ENCODE results near the gene TFDP2.
"Not testable (repeated sequence)": the region's sequence is repeated elsewhere in the genome, so short reads cannot be mapped to it uniquely, and the experiment has no call there.

Gene TFDP2

GRCh38 chr3:142021127-142021526, 128.2 kb downstream of the TFDP2 start:
- H3K4me1 ChIP-seq (ENCODE audit: control insufficient read depth, insufficient read depth, low read length): 0 out of 2 replicates have a peak, but pooled peaks cover 11% of the 10 kb centered on the region
- H3K36me3 ChIP-seq (ENCODE audit: control insufficient read depth, insufficient read depth, low read length): peaks cover 23% of the 10 kb centered on the region
- no peaks in the 10 kb centered on the region for H3K27me3 ChIP-seq (ENCODE audit: control insufficient read depth, insufficient read depth, low read length)
- no peak overlapping the region for H3K9ac ChIP-seq (ENCODE audit: low read depth, low read length)
- H3K4me3 ChIP-seq (ENCODE audit: low read depth, low read length): no peak overlapping the region
- no peak overlapping the region for H3K27ac ChIP-seq (ENCODE audit: low read depth, low read length)
- H3K9me3 ChIP-seq (ENCODE audit: control insufficient read depth, insufficient read depth, low read length): no peaks in the 10 kb centered on the region

DNA sequence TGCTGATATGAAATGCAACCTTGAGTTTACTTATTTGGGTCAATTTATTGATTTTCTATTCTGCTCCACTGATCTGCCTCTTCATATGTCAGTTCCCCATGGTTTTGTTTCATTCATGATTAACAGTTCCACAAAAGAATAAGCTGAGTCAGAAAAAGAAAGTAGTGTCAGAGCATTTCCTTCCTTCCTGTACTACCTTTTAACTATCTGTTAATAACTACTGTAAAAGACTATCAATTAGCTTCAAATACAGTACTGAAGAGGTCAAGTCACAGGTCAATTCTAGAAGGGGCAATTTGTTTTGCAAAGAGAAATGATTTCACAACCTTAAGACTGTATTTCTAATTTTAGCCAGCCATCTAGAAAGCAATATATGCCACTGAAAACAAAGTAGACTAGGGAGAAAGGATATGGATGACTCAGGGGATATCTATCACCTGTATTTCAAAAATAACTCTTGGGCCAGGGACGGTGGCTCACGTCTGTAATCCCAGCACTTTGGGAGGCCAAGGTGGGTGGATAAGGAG, 129.5 kb downstream of the TFDP2 start:
- Histone ChIP-seq H3K9me3 (ENCODE audit: control insufficient read depth, insufficient read depth, low read length) (no peaks in the 10 kb centered on the region), H3K4me1 (ENCODE audit: control insufficient read depth, insufficient read depth, low read length) (0 out of 2 replicates have a peak, but pooled peaks cover 5% of the 10 kb centered on the region), H3K36me3 (ENCODE audit: control insufficient read depth, insufficient read depth, low read length) (peaks cover 23% of the 10 kb centered on the region), H3K9ac (ENCODE audit: low read depth, low read length) (no peak overlapping the region), H3K27me3 (ENCODE audit: control insufficient read depth, insufficient read depth, low read length) (no peaks in the 10 kb centered on the region), H3K4me3 (ENCODE audit: low read depth, low read length) (no peak overlapping the region), H3K27ac (ENCODE audit: low read depth, low read length) (no peak overlapping the region)

DNA sequence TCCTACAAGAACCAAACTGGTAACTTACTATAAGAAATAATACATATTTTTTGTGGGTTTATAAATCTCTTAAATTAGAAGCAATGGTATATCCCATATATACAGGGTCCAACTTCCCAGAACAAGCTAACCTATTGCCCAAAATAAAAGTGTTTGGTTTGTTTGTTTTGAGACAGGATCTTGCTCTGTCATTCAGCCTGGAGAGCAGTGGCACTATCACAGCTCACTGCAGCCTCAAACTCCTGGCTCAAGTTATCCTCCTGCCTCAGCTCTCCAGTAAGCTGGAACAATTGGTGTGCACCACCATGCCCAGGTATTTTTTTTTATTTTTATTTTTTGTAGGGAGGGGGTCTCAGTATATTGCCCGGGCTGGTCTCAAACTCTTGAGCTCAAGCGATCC, 135.4 kb downstream of the TFDP2 start:
- Histone ChIP-seq H3K4me3 (ENCODE audit: low read depth, low read length) (no peak overlapping the region), H3K4me1 (ENCODE audit: control insufficient read depth, insufficient read depth, low read length) (no peaks in the 10 kb centered on the region), H3K36me3 (ENCODE audit: control insufficient read depth, insufficient read depth, low read length) (0 out of 2 replicates have a peak, but pooled peaks cover 4% of the 10 kb centered on the region), H3K27me3 (ENCODE audit: control insufficient read depth, insufficient read depth, low read length) (no peaks in the 10 kb centered on the region), H3K9ac (ENCODE audit: low read depth, low read length) (no peak overlapping the region), H3K27ac (ENCODE audit: low read depth, low read length) (no peak overlapping the region), H3K9me3 (ENCODE audit: control insufficient read depth, insufficient read depth, low read length) (no peaks in the 10 kb centered on the region)

DNA sequence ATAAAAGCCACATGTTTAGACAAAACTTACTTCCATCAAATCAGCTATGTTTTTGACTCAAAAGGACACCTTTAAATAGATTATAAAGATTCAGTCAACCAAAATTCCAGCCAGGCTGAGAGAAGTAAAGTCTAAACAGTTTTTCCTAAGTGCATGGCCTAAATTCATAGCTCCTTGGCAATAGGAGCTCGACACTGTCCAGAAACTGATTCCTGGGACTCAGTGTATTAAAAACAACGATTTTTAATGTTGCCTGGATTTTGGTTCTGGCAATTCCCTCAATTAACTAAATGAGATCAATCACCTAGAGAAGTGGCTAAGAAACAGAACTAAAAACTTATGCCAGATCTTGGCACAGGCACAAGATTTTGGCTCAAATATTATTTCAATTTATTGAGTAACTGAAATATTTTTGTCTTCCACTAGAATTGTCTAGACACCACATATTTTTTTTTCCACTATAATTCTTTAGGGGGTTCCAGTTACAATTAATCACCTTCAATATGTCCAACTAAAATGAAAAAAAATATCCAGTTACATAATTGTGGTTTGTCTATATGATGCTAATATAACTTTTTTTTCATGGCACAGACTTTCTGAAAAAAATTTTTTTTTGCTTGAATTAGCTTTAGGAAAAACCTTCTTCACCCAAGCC, 135.9 kb downstream of the TFDP2 start:
- no peak overlapping the region for H3K27ac ChIP-seq (ENCODE audit: low read depth, low read length)
- no peaks in the 10 kb centered on the region for H3K9me3 ChIP-seq (ENCODE audit: control insufficient read depth, insufficient read depth, low read length)
- no peak overlapping the region for H3K9ac ChIP-seq (ENCODE audit: low read depth, low read length)
- no peaks in the 10 kb centered on the region for H3K4me1 ChIP-seq (ENCODE audit: control insufficient read depth, insufficient read depth, low read length)
- H3K4me3 ChIP-seq (ENCODE audit: low read depth, low read length): no peak overlapping the region
- no peaks in the 10 kb centered on the region for H3K27me3 ChIP-seq (ENCODE audit: control insufficient read depth, insufficient read depth, low read length)
- 0 out of 2 replicates have a peak, but pooled peaks cover 4% of the 10 kb centered on the region for H3K36me3 ChIP-seq (ENCODE audit: control insufficient read depth, insufficient read depth, low read length)

DNA sequence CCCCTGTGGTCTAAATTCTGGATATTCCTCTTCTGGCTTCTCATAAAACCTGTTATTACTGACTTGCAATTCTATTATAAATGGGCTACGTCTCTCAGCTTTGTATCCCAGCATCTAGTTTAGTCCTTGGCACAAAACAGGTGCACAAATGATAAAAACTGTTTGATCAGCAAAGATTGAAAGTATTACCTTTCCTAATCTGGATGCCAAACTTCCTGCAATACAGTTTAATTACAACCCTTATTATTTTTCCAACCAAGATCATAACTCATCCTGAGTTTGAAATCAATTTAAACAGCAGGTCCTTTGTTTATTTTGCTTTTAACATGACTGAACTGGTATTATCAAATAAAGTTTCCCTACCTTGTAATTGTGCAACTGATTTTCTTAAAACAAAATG, 140.3 kb downstream of the TFDP2 start:
- Histone ChIP-seq H3K4me3 (ENCODE audit: low read depth, low read length) (no peak overlapping the region), H3K27ac (ENCODE audit: low read depth, low read length) (no peak overlapping the region), H3K4me1 (ENCODE audit: control insufficient read depth, insufficient read depth, low read length) (no peaks in the 10 kb centered on the region), H3K9ac (ENCODE audit: low read depth, low read length) (no peak overlapping the region), H3K9me3 (ENCODE audit: control insufficient read depth, insufficient read depth, low read length) (no peaks in the 10 kb centered on the region), H3K27me3 (ENCODE audit: control insufficient read depth, insufficient read depth, low read length) (no peaks in the 10 kb centered on the region), H3K36me3 (ENCODE audit: control insufficient read depth, insufficient read depth, low read length) (peaks cover 22% of the 10 kb centered on the region)

DNA sequence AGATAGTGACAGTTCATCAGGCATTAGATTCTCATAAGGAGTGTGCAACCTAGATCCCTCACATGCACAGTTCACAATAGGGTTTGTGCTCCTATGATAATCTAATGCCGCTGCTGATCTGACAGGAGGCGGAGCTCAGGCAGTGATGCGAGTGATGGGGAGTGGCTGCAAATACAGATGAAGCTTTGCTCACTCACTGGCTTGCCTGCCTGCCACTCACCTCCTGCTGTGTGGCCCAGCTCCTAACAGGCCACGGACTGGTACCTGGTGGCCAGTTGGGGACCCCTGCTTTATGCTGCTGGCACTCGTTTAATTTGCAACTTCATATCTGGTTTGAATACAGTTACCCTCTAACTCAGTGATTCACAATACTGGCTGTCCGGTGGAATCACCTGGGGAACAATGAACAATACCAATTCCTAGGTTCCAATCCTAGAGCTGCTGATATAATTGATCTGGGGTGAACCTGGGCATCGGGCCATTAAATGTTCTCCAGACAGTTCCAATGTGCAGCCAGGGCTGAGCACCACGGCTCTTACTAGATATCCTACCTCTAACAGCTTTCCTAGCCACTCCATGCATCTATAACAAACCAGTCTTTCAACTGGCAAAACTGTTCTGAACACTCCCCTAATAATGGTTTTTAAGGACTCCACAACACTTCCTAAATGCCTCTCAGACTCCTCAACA, 141.5 kb downstream of the TFDP2 start:
- H3K27ac ChIP-seq (ENCODE audit: low read depth, low read length): no peak overlapping the region
- no peaks in the 10 kb centered on the region for H3K27me3 ChIP-seq (ENCODE audit: control insufficient read depth, insufficient read depth, low read length)
- H3K9ac ChIP-seq (ENCODE audit: low read depth, low read length): no peak overlapping the region
- H3K4me3 ChIP-seq (ENCODE audit: low read depth, low read length): no peak overlapping the region
- peaks cover 30% of the 10 kb centered on the region for H3K36me3 ChIP-seq (ENCODE audit: control insufficient read depth, insufficient read depth, low read length)
- H3K4me1 ChIP-seq (ENCODE audit: control insufficient read depth, insufficient read depth, low read length): no peaks in the 10 kb centered on the region
- H3K9me3 ChIP-seq (ENCODE audit: control insufficient read depth, insufficient read depth, low read length): no peaks in the 10 kb centered on the region

DNA sequence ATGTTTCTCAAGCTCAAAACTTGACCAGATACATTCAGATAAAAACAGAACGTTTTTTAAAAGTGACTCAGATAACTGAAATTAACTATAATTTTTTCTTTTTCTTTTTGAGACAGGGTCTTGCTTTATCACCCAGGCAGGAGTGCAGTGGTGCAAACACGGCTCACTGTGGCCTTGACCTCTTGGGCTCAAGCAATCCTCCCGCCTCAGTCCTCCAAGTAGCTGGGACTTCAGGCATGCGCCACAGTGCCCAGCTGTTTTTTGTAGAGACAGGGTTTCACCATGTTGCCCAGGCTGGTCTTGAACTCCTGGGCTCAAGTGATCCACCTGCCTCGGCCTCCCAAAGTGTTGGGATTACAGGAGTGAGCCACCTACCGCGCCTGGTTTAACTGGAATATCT, 144.4 kb downstream of the TFDP2 start:
- not testable (repeated sequence) for H3K4me3 ChIP-seq (ENCODE audit: low read depth, low read length); H3K4me1 ChIP-seq (ENCODE audit: control insufficient read depth, insufficient read depth, low read length); H3K27ac ChIP-seq (ENCODE audit: low read depth, low read length); H3K27me3 ChIP-seq (ENCODE audit: control insufficient read depth, insufficient read depth, low read length); H3K9ac ChIP-seq (ENCODE audit: low read depth, low read length); H3K9me3 ChIP-seq (ENCODE audit: control insufficient read depth, insufficient read depth, low read length)
- peaks cover 30% of the 10 kb centered on the region for H3K36me3 ChIP-seq (ENCODE audit: control insufficient read depth, insufficient read depth, low read length)

DNA sequence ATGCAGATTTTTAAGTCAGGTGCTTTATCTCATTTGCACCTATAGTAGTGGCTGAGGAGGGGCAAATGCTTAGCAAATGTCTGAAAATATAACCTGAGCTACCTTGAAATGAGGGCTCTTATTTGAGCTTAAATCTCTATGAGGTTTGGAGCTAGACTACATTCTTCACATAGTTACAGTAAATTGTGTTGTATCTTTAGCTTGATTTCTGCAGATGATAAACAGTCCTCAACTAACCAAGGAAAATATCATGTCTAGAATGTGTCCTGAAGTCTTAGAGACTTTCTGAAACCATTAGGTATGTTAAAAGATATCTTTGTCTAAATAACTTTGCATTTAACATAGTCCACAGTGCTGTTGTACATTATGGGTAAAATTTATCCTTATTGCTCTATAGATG, 145.3 kb downstream of the TFDP2 start:
- no peak overlapping the region for H3K9ac ChIP-seq (ENCODE audit: low read depth, low read length)
- no peaks in the 10 kb centered on the region for H3K4me1 ChIP-seq (ENCODE audit: control insufficient read depth, insufficient read depth, low read length)
- H3K27ac ChIP-seq (ENCODE audit: low read depth, low read length): no peak overlapping the region
- H3K36me3 ChIP-seq (ENCODE audit: control insufficient read depth, insufficient read depth, low read length): peaks cover 30% of the 10 kb centered on the region
- no peaks in the 10 kb centered on the region for H3K9me3 ChIP-seq (ENCODE audit: control insufficient read depth, insufficient read depth, low read length)
- H3K4me3 ChIP-seq (ENCODE audit: low read depth, low read length): no peak overlapping the region
- no peaks in the 10 kb centered on the region for H3K27me3 ChIP-seq (ENCODE audit: control insufficient read depth, insufficient read depth, low read length)

- Histone ChIP-seq H3K27me3 (ENCODE audit: control insufficient read depth, insufficient read depth, low read length) (no peaks in the 10 kb centered on the region), H3K36me3 (ENCODE audit: control insufficient read depth, insufficient read depth, low read length) (peaks cover 30% of the 10 kb centered on the region), H3K9me3 (ENCODE audit: control insufficient read depth, insufficient read depth, low read length) (no peaks in the 10 kb centered on the region)
Measured at GRCh38 chr3:142003291-142003690, 146.1 kb downstream of the TFDP2 start.

DNA sequence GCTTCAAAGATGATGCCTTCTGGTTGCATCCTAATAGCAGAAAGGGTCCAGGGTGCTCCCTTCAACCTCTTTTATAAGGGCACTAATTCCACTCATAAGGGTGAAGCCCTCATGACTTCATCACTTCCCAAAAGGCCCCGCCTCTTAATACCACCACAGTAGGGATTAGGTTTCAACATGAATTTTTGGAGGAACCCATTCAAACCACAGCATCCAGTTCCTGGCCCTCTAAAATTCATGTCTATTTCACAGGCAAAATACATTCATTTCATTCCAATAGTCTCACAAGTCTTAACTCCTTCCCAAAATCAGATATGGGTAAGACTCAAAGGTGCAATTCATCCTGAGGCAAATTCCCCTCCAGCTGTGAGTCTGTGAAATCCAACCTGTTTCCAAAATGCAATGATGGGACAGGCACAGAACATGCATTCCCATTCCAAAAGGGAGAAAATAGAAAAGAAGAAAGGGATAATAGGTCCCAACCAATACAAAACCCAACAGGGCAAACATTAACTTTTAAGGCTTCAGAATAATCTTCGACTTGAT, 148.9 kb downstream of the TFDP2 start:
- Histone ChIP-seq H3K9ac (ENCODE audit: low read depth, low read length) (no peak overlapping the region), H3K36me3 (ENCODE audit: control insufficient read depth, insufficient read depth, low read length) (peaks cover 27% of the 10 kb centered on the region), H3K4me1 (ENCODE audit: control insufficient read depth, insufficient read depth, low read length) (peaks cover 8% of the 10 kb centered on the region; the same call in 1 of the 2 replicates), H3K9me3 (ENCODE audit: control insufficient read depth, insufficient read depth, low read length) (no peaks in the 10 kb centered on the region), H3K27me3 (ENCODE audit: control insufficient read depth, insufficient read depth, low read length) (no peaks in the 10 kb centered on the region), H3K4me3 (ENCODE audit: low read depth, low read length) (no peak overlapping the region), H3K27ac (ENCODE audit: low read depth, low read length) (no peak overlapping the region)

More at GRCh38 chr3:142003291-142003690, 146.1 kb downstream of the TFDP2 start:
- Histone ChIP-seq H3K4me1 (ENCODE audit: control insufficient read depth, insufficient read depth, low read length) (no peaks in the 10 kb centered on the region), H3K9ac (ENCODE audit: low read depth, low read length) (no peak overlapping the region), H3K27ac (ENCODE audit: low read depth, low read length) (no peak overlapping the region), H3K4me3 (ENCODE audit: low read depth, low read length) (no peak overlapping the region)

All from HUES48 (cell line).